Activated T-helper 1 cell treated with anti-CD3 and anti-CD28 coated beads, Interleukin-2, amount 50 U/mL, for 16 hours (primary cell): ENCODE data around the gene ADGRA1.
"Not testable (repeated sequence)": the region's sequence is repeated elsewhere in the genome, so short reads cannot be mapped to it uniquely, and the experiment has no call there.

Source experiments
- DNase-seq, 2 donors: peaks; one replicate each; pipeline ENCODE4 v3.0.0-alpha.2; 2020; ENCODE audit warnings: low read depth in 1 of 2, low spot score in 1 of 2

The ADGRA1 gene

DNA sequence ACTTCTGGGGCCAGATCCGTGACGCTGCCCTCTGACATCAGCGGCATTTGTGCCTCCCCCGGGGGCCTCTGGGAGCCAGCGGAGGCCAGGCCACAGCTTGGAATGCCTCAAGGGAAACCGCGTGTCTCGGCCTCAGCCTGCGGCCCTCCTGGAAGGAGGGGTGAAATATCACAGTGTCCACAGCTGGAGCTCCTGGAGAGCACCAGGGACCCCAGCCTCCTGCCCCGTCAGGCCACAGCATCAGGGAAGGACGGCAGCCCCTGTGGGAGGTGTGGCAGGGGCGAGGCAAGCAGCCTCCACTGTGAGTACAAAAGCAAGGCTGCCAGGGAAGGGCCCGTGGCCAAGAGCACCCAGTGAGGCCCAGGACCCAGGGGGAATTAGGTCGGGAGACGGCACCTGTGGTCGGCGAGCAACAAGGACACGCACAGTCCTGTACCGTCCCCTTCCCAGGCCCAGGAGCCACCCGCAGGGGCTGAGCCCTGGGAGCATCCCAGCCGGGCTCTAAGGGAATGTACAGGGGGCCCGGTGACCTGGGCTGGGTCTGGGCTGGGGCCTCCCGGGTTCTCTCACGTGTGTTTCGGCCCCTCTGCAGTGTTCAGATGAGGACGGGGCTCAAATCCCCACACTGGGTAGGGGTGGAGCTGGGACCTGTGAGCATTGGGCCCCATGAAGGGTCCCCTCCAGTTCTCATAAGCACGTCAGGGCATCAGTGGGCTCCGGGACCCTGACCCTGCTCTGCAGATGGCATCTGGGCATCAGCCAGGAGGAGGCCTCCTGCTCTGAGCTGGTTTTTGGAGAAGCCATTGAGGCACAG is 53.6 kb downstream of the ADGRA1 start:
- DNase-seq: no peak

DNA sequence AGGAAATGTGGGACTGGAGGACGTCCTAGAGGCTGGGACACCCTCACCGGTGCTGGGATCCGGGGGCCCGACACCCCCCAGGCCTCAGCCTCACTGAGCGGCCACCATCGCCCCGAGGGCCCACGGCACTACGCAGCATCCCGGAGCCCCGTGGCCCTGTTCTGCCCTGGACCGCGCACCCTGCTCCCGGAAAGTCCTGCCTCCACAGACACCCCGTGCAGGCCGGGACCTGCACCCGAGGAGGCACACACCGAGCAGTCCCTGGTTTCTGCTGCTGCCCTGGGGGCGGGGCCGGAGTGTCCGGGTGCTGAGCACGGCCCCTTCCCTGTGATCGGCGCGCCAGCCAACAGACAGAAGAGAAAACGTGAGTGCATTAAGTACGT is 54.2 kb downstream of the ADGRA1 start:
- no peak for DNase-seq

DNA sequence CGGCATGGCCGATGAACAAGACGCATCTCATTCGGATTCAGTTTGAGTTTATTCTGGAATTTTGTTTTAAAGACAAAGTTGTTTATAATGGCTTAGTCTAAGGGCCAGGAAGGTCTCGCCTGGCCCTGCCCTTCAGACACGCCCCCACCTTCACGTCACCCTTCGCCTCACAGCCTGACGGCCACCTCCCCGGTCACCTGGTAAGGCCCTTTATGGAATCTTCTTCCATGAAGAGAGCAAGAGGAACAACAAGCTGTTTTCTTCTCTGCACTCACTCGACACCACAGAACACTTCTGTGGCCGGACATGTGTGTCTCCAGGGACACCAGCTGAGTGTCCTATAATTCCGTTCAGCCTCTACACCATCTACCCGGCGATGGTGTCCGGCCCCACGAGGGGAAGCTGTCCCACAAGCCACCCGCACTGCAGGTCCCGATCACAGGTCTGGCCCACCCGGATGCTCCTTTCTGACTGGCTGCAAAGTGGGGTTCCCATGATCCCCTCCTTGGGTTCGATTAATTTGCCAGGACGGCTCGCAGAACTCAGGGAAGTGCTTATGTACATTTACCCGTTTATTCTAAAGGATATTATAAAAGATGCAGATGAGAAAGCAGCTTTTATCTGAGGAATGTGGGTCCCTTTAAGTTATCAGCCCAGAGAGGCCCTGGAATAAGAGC is 54.9 kb downstream of the ADGRA1 start:
- DNase-seq: no peak

DNA sequence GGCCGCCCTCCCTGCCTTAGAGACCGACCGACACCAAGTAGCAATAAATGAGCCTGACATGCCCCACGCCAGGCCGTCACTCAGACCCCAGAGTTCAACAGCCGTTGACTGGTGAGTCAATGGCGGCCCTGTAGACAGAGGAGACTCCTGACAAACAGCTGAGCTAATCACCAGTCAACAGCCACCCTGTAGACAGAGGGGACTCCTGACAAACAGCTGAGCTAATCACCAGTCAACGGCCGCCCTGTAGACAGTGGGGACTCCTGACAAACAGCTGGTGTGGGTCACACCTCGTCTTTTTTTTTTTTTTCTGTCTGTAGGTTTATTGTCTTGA is 55.4 kb downstream of the ADGRA1 start:
- no peak for DNase-seq

DNA sequence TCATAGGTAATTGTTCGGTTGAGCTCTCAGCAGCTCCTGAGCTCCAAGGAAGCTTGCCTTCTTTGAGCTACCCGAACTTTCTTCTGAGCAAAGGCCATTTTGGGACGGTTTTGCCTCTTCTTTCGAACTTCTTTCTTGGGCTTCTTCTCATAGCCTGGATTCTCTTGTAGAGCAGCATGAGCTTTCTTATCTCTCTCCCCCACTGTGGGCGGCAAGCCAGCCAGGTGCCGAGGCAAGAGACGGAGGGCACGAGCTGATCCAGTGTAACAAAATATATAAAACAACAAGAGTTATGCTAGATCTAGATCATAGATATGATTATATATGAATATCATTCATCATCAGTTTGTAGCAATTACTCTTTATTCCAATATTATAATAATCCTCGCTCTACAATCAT is 55.8 kb downstream of the ADGRA1 start:
- DNase-seq: no peak

DNA sequence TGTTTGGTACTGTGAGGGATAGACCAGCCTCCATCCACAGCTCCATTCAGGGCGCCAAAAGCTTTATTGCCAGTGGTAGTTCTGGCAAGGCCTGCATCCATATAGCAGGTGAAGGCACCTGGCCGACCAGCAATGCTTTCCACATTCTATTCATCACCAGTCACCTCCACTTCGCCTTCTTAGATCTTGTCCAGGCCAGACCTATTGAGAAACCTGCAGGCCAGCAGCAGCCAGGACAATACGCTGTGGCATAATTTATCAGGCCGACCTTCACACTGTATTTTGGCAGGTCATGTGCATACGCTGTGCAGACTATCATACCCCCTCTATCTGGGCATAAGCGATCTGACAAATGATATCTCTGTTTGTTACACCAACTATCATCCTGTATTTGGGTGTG is 57.0 kb downstream of the ADGRA1 start:
- DNase-seq: no peak

DNA sequence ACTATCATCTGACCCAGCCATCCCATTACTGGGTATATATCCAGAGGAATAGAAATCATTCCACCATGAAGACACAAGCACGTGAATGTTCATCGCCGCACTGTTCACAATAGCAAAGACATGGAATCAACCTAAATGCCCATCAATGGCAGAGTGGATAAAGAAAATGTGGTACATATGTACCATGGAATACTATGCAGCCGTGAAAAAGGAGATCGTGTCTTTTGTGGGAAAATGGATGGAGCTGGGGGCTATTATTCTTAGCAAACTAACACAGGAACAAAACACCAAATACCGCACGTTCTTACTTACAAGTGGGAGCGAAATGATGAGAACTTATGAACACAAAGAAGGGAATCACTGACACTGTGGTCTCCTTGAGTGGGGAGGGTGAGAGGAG is 62.5 kb downstream of the ADGRA1 start:
- DNase-seq: no peak

DNA sequence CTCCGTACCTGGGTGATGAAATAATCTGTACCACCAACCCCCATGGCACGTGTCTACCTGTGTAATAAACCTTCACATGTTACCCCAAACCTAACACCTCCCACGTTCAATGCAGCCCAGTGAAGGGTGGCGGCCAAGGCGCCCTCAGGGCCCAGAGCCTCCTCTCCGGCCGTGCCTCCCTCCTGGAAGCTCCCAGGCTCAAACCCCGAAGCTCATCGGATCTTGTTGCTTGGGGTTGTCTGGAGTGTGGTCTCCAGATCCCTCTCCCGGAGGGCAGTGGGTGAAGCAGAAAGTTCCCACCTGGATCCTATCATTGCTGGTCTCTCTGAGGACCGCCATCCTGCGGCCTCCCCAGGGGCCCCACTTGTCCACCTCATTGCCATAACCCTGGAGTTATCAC is 62.9 kb downstream of the ADGRA1 start:
- no peak for DNase-seq

DNA sequence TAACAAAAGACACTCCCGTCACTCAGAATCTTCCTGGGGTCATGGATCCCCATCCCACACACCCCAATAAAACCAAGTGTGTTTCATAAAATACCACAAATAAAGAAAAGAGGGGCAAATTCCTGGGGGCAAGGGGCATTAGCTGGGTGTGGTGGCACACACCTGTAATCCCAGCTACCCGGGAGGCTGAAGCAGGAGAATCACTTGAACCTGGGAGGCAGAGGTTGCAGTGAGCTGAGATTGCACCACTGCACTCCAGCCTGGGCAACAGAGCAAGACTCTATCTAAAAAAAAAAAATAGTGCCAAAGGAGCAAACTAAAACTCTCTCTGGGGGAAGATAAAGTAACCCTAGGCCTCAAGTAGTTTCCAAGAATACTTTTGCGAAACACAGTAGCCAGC is 63.3 kb downstream of the ADGRA1 start:
- DNase-seq: not testable (repeated sequence)

DNA sequence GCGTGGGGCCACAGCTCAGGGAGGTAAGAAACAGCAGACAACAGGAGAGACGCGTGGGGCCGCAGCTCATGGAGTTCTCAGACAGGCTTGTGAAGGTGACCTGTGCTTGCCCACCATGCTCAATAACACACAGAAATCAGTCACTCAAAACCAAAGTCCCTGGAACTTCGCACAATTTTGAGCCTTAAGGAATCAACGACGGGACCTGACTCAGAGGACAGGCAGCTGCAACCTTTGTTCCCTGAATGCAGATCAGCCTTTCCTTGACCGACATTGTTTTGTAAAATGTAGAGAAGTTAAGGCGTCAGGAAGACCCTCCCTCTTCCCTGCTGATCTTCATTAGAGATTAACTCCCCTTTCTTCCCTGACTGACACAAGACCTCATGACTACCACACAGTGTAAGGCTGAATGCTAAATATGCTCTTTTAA is 63.8 kb downstream of the ADGRA1 start:
- DNase-seq: no peak

DNA sequence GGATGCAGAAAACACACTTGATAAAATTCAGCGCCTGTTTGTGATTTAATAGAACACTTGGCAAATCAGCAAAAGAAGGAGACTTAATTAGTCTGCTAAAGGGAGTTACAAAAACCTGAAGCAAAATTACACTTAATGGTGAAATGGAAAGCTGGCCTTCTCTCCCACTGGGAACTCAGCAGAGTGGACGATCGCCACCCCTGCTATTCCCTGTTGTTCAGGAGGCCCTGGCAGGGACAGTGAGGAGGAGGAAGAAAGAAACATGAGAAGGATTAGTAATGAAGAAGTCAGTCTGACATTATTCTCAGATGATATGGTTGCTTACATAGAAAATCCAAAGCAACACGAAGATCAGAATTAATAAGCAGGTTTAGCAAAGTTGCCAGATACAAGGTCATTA is 66.7 kb downstream of the ADGRA1 start:
- DNase-seq: no peak

DNA sequence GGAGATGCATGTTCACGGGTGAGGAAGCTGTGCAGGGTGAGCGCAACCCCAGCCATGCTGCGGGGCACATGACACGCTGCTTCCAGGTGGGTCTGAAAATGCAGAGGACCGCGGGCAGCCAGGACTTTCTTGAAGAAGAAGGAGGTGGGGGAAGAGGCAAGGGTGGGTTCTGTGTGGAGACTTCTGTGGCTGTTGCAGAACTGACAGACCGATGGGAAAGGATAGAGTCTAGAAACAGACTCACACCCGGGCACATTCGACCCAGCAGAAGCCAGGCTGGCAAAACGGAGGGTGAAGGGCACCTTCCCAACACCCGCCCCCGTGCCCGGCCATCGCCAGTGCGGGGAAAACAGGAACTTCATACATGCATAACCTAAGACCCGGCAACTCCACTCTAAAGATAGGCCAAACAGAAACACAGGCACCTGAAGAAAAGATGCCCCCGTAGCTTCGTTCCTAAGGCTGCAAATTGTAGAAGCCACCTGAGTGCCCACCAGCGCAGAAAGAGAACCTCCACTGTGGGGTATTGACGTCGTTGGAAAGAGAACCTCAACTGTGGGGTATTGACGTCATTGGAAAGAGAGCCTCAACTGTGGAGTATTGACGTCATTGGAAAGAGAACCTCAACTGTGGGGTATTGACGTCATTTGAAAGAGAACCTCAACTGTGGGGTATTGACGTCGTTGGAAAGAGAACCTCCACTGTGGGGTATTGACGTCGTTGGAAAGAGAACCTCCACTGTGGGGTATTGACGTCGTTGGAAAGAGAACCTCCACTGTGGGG is 67.5 kb downstream of the ADGRA1 start:
- DNase-seq: no peak

DNA sequence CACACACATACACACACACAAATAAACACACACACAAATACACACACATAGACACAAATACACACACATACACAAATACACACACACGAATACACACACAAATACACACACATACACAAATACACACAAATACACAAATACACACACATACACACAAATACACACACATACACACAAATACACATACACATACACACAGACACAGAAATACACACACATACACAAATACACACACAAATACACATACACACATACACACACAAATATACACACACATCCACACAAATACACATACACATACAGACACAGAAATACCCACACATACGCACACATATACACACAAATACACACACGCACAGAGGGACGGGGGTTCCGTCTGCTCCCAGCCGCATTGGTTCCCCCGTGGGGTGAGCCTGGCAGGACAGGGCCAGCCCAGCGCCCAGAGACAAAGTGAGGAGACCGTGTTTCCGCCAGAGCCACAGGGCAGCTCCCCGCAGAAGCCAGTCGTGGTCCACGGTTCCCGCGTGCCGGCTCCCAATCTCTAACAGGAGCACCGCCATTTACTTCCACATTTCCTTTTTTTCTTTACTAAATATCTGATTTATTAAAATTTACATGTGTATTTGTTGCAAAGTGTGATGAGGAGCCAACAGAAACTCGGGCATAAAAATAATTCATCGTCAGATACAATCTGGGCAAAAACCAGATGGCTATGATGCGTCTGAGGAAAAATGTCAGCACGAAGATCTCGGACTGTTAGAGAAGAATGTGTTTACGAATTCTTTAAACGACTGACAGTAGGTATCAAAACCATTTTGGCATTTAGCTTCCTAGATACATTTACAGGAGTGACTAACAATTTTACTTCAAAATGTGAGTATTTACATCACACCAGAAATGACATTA is 69.2 kb downstream of the ADGRA1 start:
- no peak for DNase-seq

DNA sequence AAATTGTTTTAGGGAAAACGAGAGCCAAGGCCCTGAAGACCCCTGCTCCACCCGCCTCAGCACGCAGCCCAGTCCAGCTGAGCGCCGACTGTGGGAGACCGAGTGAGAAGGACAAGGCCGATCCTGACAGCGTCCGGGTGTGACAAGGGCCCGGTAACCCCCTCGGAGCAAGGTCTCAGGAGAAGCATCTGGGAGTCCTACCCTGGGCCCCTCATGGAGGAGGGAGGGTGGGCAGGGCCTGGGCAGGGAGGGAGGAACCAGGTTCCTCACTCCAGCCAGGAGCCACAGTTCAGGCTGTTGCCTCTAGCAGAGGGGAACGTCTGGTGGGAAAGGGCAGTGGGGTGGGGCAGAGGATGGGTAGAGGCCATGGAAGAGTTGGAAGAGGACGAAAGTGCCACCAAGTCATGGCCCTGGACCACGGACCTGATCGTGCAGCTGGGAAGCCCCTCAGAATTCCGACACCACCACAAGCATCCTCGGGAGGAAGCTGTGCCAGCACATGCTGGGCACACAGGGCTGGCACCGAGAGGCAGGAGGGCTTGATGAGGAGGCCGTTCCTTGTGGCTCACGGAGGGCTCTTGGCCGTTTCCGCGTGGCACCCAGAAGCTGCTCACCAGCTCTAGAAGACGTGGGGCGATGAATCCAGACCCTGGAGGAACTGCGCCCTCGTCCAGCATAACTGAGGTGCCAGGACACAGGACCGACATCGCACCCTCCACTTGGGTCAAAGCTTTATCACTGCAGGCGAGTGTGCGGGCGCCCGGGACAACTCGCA is 70.1 kb downstream of the ADGRA1 start:
- DNase-seq: no peak

DNA sequence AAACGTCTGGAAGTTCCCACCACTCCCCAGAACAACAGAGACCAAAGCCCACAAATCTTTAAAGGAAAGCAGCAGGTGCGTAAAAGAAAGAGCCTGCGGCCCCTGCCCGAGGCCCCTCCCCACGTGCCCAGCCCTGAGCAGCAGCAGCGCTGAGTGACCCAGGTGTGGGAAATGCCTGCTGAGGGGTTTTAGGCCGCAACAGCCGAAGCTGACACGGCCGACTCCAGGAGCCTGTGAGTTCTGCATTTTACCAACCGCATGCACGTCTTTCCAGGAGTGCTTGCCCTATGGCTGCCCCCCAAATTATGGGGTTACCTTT is 70.7 kb downstream of the ADGRA1 start:
- DNase-seq: no peak

DNA sequence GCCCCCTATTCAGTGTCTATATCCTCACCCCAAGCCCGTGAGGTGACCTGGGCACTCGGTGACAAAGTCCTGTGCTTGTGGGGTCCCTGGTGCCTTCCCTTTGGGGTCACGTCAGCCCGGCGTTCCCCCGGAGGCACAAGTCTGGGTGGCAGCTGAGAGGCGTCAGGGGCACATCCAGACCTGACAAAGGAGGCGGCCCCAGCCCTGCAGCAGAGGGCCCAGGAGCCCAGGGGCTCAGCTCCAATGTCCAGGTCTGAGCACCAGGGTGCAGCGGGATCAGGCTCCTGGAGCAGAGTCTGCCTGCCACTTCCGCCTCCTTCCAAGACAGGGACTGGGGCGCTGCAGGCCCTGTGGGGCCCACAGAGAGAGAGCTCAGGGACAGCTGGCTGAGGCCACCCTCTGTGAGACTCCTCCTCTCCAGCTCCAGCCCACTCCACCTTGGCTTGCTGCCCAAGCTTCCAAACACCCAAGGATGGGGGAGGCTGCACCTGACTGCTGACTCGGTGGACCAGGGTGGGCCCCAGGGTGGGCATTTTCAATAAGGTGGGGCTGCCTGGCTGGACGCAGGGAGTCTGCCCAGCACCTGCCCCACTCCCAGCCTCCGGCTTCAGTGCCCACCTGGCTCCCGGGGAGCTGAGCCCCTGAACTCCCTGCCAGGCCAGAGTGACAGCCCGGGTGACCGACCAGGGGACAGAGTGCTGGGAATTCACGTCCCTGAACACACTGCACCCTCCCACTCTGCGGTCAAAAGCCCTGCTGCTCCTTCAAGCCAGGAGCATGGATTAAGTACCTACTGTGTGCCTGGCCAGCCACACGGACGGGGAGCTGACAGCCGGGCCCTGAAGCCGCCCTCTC is 71.3 kb downstream of the ADGRA1 start:
- no peak for DNase-seq

DNA sequence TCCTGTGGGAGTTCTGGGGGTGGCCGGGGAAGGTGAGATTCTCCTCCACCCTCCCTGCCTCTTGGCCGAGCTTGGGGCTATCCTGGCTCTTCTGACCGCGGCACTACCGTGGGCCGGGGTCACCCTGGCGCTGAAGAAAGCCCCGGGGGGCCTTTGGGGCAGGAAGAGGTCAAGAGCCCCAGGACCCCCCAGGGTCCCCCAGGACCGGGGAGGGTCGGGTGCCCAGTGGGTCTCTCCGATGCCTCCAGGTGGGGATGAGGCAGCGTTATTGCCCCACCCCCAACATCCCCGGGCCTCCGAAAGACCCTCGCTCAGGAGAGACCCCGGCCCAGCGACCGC is 71.9 kb downstream of the ADGRA1 start:
- no peak for DNase-seq

DNA sequence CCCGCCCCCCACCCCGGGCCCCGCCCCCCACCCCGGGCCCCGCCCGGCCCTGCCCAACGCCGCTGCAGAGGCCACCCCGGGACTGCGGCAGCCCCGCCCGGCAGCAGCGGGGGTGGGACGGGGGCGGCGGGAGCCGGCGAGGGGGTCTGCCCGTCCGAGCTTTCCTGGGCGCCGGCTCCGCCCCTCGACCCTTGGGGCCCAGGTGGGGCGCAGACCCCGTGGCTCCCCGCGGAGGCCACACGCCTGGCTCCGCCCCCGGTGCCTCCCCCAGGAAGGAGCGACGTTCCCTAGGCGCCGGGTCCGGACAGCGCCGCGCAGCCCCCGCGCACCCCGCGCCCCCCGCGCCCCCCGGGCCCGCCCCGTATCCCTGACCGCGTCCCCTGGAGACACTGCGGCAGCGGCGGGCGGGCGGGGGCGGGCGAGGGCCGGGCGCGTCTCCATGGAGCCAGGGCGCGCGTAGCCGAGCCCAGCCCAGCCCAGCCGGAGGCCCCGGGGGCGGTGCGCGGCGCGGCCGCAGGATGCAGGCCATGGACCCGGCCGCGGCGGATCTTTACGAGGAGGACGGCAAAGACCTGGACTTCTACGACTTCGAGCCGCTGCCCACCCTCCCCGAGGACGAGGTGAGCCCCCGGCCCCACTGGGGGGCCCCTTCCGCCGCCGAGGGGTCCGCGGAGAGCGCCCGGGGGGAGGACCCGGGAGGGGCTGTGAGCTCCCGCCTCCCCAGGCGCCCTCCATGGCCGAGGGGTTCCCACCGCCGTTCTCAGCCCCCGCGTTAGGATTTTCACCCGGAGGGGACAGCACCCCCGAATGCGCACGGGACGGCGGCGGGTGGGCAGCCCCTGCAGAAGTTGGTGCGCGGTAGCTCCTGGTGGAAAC is 72.5 kb downstream of the ADGRA1 start, which contains the start of gene KNDC1:
TSS of gene KNDC1 (plus strand) at position 270 of the 876 bp plus-strand sequence. CDS start at position 519, 249 bp downstream.
- no peak for DNase-seq
